ENCODE measurements around the gene CNTNAP2. TPM values are rescaled to one million over a fixed set of nuclear protein-coding genes. Genes with fewer than 3 reads are reported as not detected.

Gene CNTNAP2
- total and polyA plus RNA-seq, 8 donors = 0.19 to 18.2 (median 0.56) TPM

GRCh38 chr7:148403466-148403993, 2286.9 kb downstream of the CNTNAP2 start:
- Histone ChIP-seq H3K27ac (no peak overlapping the region), H3K9me3 (no peaks in the 10 kb centered on the region), H3K4me3 (no peak overlapping the region), H3K36me3 (no peaks in the 10 kb centered on the region), H3K27me3 (peaks cover 0 to 8% (median 0%) of the 10 kb centered on the region in 3 donors), H3K4me1 (no peaks in the 10 kb centered on the region)
- intact Hi-C loops (cut with DNase I; ENCODE audit: low total_unique reads) = no loop called here
- no peak for TF ChIP-seq POLR2A (IDR thresholded peaks at IDR 0.05)
- TF ChIP-seq EP300 (IDR thresholded peaks at IDR 0.05) = no peak
- TF ChIP-seq CTCF (IDR thresholded peaks at IDR 0.05) = no peak
- TF ChIP-seq POLR2AphosphoS5 (IDR thresholded peaks at IDR 0.05) = no peak
- WGBS, 5 donors = 65 to 75% (median 70%) methylated on average over 6 of the region's 6 CpGs
- DNase-seq = no peak

- Histone ChIP-seq H3K4me1 (no peaks in the 10 kb centered on the region), H3K27me3 (no peaks in the 10 kb centered on the region), H3K9me3 (no peaks in the 10 kb centered on the region), H3K36me3 (no peaks in the 10 kb centered on the region), H3K4me3 (no peak overlapping the region), H3K27ac (no peak overlapping the region)
- 84 to 89% (median 87%) methylated on average over 2 of the region's 2 CpGs for WGBS, 5 donors
- TF ChIP-seq POLR2AphosphoS5 (IDR thresholded peaks at IDR 0.05) = no peak
- no peak for TF ChIP-seq CTCF (IDR thresholded peaks at IDR 0.05)
- TF ChIP-seq EP300 (IDR thresholded peaks at IDR 0.05) = no peak
- DNase-seq = no peak
- intact Hi-C loops (cut with DNase I; ENCODE audit: low total_unique reads) = no loop called here
These were observed 2291.7 kb downstream of the CNTNAP2 start for GRCh38 chr7:148408307-148408706.

GRCh38 chr7:148410905-148411304, 2294.3 kb downstream of the CNTNAP2 start:
- intact Hi-C loops (cut with DNase I; ENCODE audit: low total_unique reads) = no loop called here
- Histone ChIP-seq H3K4me3 (no peak overlapping the region), H3K9me3 (no peaks in the 10 kb centered on the region), H3K27ac (no peak overlapping the region), H3K4me1 (no peaks in the 10 kb centered on the region), H3K36me3 (no peaks in the 10 kb centered on the region), H3K27me3 (no peaks in the 10 kb centered on the region)
- 72 to 86% (median 82%) methylated on average over 7 of the region's 7 CpGs for WGBS, 5 donors
- TF ChIP-seq CTCF (IDR thresholded peaks at IDR 0.05) (no peak), EP300 (IDR thresholded peaks at IDR 0.05) (no peak), POLR2AphosphoS5 (IDR thresholded peaks at IDR 0.05) (no peak)
- DNase-seq = no peak

- Histone ChIP-seq H3K9me3 (no peaks in the 10 kb centered on the region), H3K27me3 (peaks cover 0 to 4% (median 0%) of the 10 kb centered on the region in 3 donors), H3K36me3 (no peaks in the 10 kb centered on the region), H3K4me1 (no peaks in the 10 kb centered on the region), H3K4me3 (no peak overlapping the region), H3K27ac (no peak overlapping the region)
- TF ChIP-seq CTCF (IDR thresholded peaks at IDR 0.05) = no peak
- no peak for TF ChIP-seq POLR2AphosphoS5 (IDR thresholded peaks at IDR 0.05)
- TF ChIP-seq POLR2A (IDR thresholded peaks at IDR 0.05) = no peak
- no peak for TF ChIP-seq EP300 (IDR thresholded peaks at IDR 0.05)
- DNase-seq = peak in 1 of 2 donors; percentile 22
- 28 to 56% (median 39%) methylated on average over 2 of the region's 2 CpGs for WGBS, 5 donors
- intact Hi-C loops (cut with DNase I; ENCODE audit: low total_unique reads) = no loop called here
These were observed 2296.1 kb downstream of the CNTNAP2 start for GRCh38 chr7:148412691-148413090.

All from stomach (tissue), 9 donors.